NCI-H187 (cell line): ENCODE data around the gene CCR8.
"Not testable (repeated sequence)": the region's sequence is repeated elsewhere in the genome, so short reads cannot be mapped to it uniquely, and the experiment has no call there.

Experiments used
- DNase-seq, 2 experiments: peaks; one replicate each; lab custom pipeline; 2025; lab: John Stamatoyannopoulos, UW

CCR8 gene

DNA sequence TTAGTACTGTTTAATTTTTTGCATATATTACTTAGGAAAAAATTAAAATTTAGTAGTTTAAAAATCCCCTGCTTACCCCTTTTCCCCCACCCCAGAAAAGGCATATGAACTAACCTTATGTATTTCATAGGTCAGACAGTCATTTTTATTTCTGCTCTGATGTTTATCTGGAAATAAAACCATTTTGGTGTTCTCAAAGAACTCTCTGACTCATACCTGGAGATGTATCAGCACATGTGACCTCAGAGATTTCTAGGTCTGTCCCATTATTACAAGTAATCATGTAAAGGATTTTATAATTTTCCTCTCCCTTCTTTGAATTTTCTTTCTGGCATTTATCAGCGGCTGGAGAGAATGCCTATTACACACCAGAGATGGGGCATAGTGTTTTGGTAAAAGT, 14.1 kb upstream of the CCR8 start:
- DNase-seq, result no peak

DNA sequence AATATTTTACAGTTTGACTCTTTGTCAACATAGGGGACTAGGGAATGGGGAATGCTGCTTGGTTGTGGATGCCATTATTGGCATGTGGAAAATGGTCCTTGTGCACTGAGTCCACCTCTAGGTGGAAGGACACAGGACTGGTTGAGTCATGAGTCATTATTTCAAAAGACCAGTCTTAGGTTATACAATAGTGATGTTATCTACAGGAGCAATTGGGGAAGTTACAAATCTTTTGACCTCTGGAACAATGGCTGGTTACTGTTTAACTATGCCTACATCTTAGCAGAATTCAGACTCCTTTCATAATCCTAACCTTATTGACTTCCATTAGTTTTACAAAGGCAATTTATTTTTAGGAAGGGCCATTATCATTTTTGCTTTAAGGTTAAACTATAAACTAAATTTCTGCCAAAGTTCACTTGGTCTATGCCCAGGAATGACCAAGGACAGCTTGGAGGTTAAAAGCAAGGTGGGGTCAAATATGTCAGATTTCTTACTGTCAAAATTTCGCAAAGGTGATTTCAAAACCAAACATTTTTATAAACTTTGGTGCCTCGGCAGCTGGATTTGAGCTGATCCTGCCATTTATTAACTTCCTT, 11.8 kb upstream of the CCR8 start:
- no peak for DNase-seq

DNA sequence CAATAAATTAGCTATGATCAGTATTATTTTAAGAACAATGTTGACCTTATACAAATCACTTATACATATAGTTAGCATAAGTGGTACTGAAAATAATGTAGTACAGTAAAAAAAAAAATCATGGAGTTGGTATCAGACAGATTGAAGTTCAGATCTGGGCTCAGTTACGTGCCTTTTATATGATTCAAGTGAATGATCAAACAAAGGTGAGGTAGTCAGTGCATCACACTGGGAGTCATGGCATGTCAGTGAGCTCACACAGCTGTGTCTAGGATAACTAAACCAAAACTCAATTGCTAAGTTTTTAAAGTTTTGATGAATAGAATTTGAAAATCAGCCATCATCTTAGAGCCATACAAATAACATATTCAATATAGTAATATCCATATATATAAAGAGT, 11.2 kb upstream of the CCR8 start:
- no peak for DNase-seq

DNA sequence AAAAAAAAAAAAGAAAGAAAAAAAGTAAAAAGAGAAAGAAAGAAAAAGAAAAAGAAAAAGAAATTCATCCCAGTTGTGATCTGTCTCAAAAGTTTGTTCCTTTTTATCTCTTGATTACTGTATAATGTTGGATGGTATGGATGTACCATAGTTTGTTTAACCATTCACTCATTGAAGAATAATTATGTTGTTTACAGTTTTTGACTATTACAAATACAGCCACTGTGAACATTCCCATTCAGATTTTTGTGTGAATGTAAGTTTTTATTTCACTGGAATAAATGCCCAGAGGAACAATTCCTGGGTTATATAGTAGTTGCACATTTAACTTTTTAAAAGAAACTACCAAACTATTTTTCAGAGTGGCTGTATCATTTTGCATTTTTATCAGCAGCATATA, 10.3 kb upstream of the CCR8 start:
- no peak for DNase-seq

DNA sequence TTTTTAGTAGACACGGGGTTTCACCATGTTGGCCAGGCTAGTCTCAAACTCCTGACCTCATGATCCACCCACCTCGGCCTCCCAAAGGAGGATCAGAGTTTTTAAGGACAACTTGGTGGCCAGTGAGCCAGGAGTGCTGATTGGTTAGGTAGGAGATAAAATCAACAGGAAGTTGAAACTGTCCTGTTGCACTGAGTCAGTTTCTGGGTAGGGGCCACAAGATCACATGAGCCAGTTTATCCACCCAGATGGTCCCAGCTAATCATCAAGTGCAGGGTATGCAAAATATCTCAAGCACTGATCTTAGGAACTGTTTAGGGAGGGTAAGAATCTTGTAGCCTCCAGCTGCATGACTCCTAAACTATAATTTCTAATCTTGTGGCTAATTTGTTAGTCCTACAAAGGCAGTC, 7.9 kb upstream of the CCR8 start:
- not testable (repeated sequence) for DNase-seq

DNA sequence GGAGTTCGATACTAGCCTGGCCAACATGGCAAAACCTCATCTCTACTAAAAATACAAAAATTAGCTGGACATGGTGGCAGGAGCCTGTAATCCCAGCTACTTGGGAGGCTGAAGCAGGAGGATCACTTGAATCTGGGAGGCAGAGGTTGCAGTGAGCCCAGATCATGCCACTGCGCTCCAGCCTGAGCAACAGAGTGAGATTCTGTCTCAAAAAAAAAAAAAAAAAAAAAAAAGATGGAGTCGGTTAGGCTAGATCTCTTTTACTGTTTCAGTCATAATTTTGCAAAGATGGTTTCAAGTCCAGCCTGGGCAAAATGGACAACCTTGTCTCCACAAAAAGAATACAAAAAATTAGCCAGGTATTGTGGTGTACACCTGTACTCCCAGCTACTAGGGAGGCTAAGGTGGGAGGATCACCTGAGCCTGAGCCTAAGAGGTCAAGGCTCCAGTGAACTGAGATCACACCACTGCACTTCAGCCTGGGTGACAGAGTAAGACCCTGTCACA, 7.2 kb upstream of the CCR8 start:
- DNase-seq, result not testable (repeated sequence)

DNA sequence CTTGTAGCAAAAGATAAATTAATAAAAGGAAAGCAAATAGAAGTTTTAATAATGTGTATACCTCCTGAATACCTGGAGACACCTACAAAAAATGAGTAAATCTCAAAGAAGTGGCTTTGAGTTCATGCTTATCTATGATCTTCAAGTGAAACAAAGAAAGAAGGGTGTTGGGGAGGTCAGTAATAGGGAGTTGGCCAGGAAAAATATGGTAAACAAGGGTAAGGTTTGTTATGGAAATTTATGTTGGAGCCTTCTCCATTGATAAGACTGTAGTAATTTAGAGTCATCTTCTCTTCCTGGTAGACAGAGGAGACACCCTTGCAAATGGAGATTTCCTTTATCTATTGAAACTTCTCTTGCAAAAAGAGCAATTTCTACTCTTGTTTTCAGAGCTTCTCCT, 6.6 kb upstream of the CCR8 start:
- no peak for DNase-seq

DNA sequence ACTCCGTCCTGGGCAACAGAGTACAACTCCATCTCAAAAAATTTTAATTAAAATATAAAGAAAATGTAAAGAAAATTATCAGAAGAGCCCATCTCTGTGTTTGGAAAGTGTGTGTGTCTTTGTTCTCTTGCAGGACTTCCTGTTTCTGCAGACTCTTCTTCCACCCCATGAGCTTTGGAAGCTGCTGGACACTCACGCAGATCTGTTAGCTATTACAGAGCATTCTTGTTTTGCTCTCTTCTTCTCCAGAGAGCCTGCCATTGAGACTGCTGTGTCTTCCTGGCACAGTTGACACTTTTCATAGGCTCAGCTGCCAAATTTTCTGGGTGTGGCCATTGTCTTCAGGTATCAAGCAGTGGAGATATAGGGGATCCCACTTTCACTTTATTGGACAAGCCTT, 6.0 kb upstream of the CCR8 start:
- no peak for DNase-seq

DNA sequence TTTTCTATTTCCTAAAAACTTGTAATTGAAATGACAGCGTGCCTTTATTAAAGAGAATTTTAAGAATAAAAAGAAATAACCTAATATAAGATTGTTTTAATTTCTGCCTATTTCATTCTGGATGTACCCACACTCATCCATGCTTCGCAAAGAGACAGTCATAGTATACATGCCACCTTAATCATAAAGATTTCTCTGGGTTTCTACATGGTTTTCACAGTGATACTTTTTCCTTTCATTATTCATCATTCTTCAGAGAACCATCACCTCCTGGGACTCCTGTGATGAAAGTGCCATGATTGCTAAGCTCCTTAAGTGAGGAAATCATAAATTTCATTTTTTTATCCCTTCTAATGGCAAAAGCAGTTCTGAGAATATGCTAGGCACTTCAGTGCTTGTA, 4.3 kb upstream of the CCR8 start:
- no peak for DNase-seq

DNA sequence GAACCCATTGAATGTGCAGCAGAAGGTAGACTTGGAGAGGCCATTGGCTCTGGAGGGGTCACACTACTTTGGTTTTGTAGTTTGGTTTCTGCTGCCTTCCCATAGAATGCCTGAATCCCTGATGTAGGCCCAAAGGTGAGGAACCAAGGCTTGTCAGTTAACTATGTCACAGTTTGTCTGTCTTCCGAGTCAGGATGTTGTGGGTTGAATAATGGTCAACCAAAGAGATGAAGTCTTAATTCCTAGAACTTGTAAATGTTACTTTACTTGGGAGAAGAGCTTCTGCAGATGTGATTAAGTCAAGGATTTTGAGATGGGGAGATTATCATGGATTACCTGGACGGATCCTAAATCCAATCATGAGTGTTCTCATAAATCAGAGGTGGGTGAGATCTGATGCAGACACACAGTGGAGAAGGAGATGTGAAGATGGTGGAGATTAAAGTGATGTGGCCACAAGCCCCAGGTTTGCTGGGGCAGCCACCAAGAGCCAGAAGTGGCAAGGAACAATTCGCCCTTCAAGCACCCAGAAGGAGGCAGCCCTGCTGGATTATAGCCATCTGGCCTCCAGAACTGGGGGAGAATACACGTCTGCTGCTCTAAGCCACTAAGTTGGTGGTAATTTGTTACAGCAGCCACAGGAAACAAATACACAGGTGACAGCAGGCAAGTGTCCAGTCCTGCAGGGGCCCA, 2.3 kb upstream of the CCR8 start:
- DNase-seq, result no peak

DNA sequence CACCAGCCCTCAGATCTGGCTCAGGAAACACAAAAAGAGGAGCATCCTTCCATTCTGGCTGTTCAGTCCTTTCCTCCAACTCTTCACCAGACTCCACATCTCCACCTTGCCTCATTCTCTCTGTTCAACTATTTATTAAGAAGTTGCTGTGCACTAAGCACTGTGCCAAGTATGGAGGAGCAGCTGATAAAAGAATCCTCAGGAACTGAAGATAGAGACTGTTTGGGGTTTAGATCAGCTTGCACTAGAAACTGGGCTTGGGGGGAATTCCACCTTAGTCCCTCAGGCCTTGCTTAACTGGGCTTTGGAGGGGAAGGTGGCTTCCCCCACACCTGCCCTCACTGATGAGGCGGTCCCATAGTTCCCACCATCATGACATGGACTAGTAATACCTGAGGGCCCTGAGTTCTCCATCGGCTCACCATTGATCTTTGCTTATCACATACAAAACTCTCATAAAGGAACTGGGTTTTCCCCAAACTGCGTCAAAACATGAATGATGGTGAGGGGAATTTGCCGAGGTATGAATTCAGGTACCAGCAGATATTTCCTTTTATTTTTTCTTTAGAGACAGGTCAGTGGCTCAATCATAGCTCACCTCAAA, 1.7 kb upstream of the CCR8 start:
- DNase-seq, result no peak

DNA sequence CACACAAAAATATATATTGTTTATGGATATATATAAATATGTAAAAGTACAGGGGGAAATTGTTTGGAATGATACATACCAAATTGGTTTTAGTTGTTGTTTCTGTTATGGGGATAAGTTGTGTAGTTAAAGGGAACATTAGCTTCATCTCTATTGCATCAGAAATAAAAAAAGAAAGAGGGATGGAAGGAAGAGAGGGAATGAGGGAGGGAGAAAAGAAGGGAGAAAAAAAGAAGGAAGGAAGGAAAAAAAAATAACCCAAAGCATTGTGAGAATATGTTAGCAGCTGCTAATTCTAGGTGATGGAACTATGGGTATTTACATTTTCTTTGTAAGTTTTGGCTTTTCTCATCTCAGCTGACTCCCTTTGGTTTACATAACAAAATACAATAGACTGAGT, 1.3 kb downstream of the CCR8 start:
- DNase-seq, result no peak

DNA sequence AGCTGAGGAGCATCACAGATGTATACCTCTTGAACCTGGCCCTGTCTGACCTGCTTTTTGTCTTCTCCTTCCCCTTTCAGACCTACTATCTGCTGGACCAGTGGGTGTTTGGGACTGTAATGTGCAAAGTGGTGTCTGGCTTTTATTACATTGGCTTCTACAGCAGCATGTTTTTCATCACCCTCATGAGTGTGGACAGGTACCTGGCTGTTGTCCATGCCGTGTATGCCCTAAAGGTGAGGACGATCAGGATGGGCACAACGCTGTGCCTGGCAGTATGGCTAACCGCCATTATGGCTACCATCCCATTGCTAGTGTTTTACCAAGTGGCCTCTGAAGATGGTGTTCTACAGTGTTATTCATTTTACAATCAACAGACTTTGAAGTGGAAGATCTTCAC, 3.0 kb downstream of the CCR8 start:
- DNase-seq, result no peak

DNA sequence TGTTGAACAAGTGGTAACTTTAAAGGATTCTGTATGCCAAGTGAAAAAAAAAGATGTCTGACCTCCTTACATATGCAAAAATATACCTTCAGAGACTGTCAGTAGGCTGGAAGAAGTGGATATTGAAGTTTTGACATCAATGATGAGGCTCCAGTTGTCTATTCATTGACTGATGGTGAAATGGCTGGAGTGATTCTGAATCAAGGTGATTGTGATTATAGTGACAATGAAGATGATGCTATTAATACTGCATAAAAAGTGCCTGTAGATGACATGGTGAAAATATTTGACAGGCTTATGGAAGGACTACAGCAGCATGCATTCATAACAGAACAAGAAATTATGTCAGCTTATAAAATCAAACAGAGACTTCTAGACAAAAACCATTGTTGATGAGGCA, 4.1 kb downstream of the CCR8 start:
- DNase-seq, result no peak

DNA sequence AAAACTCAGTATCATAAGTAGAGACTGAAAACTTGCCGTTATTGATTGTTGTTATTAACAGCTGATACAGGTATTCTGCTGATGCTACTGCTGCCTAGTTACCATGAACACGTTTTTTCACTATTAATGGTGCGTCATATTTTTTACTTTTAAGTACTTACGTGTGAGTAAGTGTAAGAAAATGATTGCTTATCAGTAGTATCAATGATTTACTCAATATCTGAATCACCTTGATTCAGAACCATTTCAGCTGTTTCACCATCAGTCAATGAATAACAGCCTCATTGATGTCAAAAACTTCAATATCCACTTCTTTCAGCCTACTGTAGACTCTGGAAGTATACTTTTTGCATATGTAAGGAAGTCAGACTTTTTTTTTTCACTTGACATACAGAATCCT, 4.7 kb downstream of the CCR8 start:
- DNase-seq, result no peak

DNA sequence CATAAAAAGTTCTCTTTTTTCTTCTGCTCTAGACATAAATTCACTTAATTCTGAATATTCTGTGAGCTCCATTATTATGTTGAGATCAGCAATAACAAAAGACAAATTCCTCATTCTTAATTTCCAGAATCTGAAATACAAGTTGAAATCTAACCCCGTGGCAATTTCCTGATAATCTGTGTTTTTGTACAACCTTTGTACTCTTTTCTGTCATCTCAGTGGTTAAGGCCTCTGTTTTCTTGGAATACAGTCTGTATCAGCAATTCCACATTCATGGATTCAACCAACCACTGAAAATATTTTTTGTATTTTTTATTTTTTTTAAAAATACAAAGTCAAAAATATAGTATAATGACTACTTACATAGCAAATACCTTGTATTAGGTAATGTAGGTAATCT, 8.7 kb downstream of the CCR8 start:
- DNase-seq, result no peak

DNA sequence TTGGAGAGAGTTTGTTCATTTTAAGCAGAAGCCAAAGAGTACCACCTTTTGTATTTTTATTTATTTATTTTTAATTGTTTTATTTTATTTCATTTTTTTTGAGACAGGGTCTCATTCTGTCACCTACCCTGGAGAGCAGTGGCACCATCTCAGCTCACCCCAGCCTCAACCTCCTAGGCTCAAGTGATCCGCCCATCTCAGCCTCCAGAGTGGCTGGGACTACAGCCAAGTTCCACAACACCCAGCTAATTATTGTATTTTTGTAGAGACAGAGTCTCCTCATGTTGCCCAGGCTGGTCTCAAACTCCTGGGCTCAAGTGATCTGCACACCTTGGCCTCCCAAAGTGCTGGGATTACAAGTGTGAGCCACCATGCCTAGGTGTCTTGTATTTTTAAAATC, 9.6 kb downstream of the CCR8 start:
- DNase-seq, result no peak

DNA sequence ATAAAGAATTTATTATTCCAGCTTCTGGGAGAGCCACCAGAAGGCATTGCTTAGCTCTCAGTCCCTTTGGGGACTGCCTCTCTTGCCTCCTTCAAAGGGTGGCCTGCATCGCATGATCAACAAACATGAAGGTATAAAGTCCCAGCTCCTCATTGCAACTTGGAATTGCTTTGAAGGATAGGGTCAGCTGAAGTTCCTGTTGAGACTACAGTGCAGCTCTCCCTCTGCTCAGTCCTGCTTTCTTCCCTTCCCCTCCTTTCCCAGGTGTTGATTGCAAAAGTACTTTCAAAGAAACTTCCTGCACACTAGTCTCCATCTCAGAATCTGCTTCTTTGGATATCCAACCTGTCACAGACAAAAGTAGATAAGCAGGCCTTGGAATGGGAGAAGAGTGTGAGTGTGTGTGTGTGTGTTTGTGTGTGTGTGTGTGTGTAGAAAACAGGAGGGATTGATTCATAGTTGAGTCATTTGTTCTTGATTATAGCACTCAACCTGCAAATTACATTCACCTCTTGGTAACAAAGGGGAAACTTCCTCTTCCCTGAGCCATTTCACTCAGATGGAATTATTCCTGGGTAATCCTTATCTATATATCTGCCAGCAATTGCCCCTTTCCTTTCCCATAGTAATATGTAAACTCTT, 13.7 kb downstream of the CCR8 start:
- no peak for DNase-seq

DNA sequence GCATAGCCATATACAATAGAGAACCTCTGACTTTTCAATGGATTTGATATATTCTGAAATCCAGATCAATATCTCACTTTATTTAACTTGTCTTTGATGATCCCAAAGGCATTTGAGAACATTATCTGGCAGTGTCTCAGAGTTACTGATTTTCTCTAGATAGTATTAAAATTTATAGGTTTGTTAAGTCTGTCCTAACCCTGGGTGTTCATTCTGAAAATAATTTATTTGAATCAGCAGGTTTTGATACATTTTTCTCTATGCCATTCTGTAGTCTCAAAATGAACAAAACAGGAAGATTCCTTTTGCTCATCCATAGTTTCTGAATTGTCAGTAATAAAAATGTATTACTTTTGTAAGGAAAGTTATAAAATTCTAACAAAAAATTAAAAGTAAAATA, 14.3 kb downstream of the CCR8 start:
- DNase-seq, result no peak

DNA sequence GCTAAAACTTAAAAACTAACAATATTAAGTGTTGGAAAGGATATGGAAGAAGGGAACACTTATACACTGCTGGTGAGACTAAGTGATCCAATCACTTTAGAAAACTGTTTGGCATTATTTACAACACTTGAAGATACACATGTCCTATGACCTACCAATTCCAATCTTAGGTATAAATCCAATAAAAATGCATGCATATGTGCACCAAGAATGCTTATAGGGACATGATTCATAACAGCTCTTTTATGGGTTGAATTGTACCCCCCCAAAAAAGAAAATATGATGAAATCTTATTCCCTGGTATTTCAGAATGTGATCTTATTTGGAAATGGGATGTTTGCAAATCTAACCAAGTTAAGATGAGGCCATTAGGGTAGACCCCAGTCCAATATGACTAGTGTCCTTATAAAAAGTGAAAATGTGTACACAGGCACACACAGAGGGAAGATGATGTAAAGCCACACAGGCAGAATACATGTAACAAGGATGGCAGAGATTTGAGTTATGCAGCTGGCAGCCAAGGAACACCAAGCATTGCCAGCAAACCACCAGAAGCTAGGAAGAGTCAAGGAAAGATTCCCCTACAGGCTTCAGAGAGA, 15.3 kb downstream of the CCR8 start:
- no peak for DNase-seq

DNA sequence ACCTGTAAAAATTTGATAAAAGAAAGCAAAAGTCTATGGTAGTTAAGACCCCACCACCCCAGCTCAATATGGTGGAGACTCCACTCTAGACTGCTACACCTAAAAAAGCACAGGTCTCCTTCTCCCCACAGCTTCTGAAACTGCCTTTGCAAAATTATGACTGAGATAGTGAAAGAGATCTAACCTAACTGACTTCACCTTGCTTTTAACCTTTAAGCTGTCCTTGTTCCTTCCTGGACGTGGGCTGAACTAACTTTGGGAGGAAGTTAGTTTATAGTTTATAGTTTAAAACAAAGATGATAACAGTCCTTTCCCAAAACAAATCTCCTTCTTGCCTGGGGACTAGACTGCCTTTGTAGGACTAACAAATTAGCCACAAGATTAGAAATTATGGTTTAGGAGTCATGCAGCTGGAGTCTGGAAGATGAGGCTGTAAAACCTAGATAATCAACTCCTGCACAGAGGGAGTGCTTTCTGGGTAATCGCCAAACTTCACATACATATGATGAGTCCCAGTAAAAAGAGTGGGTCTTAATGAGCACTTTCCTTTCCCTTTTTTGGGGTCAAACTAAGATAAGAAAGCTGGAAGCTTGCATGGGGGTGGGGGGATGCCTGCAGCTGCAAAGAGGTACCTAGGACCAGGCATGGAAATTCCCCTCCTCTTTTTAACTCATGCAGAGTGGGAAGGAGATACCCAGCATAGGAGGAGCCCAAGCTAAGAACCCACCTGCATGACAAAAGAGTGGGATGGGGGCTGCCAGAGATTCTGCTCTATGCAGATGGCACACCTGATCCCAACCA, 17.5 kb downstream of the CCR8 start:
- no peak for DNase-seq

DNA sequence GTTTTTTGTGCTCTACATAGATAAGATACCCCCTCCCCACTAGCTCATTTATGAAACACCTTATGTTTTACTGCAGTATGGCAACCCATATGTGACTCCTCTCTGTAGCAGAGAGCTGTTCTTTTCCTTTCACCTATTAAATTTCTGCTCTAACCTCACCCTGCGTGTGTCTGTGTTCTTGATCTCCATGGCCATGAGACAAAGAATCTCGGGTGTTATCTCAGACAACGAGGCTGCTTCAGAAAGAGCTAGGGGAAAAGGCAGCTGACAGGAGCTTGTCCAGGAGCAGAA, 18.0 kb downstream of the CCR8 start:
- no peak for DNase-seq
